ENCODE measurements around the gene POLR1H.

The POLR1H gene

GRCh38 chr6:30087876-30088275 is 26.8 kb downstream of the POLR1H start:
- no peak for DNase-seq
- in situ Hi-C loops (cut with HindIII; ENCODE audit: low pct_ligation_motif_present, low pct_unique_long_range_greater_than_20kb, low sequenced_read_pairs): no loop called here

- in situ Hi-C loops (cut with HindIII; ENCODE audit: low pct_ligation_motif_present, low pct_unique_long_range_greater_than_20kb, low sequenced_read_pairs): no loop called here
- DNase-seq: no peak
Observed at GRCh38 chr6:30091577-30092381, 30.7 kb downstream of the POLR1H start.

GRCh38 chr6:30092852-30093543 is 31.9 kb downstream of the POLR1H start:
- in situ Hi-C loops (cut with HindIII; ENCODE audit: low pct_ligation_motif_present, low pct_unique_long_range_greater_than_20kb, low sequenced_read_pairs): no loop called here
- no peak for DNase-seq

- in situ Hi-C loops (cut with HindIII; ENCODE audit: low pct_ligation_motif_present, low pct_unique_long_range_greater_than_20kb, low sequenced_read_pairs): no loop called here
- no peak for DNase-seq
Observed at GRCh38 chr6:30093951-30094661, 33.0 kb downstream of the POLR1H start.

GRCh38 chr6:30096829-30097228 is 35.8 kb downstream of the POLR1H start:
- in situ Hi-C loops (cut with HindIII; ENCODE audit: low pct_ligation_motif_present, low pct_unique_long_range_greater_than_20kb, low sequenced_read_pairs): no loop called here
- DNase-seq: no peak

- DNase-seq: no peak
- in situ Hi-C loops (cut with HindIII; ENCODE audit: low pct_ligation_motif_present, low pct_unique_long_range_greater_than_20kb, low sequenced_read_pairs): no loop called here
Observed at GRCh38 chr6:30097902-30098768, 37.1 kb downstream of the POLR1H start.

- DNase-seq: no peak
- in situ Hi-C loops (cut with HindIII; ENCODE audit: low pct_ligation_motif_present, low pct_unique_long_range_greater_than_20kb, low sequenced_read_pairs): no loop called here
Observed at GRCh38 chr6:30100154-30100553, 39.1 kb downstream of the POLR1H start.

- in situ Hi-C loops (cut with HindIII; ENCODE audit: low pct_ligation_motif_present, low pct_unique_long_range_greater_than_20kb, low sequenced_read_pairs): no loop called here
- DNase-seq: no peak
Observed at GRCh38 chr6:30100585-30101443, 39.7 kb downstream of the POLR1H start.

GRCh38 chr6:30101444-30102413 is 40.7 kb downstream of the POLR1H start:
- in situ Hi-C loops (cut with HindIII; ENCODE audit: low pct_ligation_motif_present, low pct_unique_long_range_greater_than_20kb, low sequenced_read_pairs): no loop called here
- peak; percentile 85 for DNase-seq

GRCh38 chr6:30102414-30102969 is 41.4 kb downstream of the POLR1H start:
- no peak for DNase-seq
- in situ Hi-C loops (cut with HindIII; ENCODE audit: low pct_ligation_motif_present, low pct_unique_long_range_greater_than_20kb, low sequenced_read_pairs): no loop called here

- DNase-seq: peak; percentile 85
- in situ Hi-C loops (cut with HindIII; ENCODE audit: low pct_ligation_motif_present, low pct_unique_long_range_greater_than_20kb, low sequenced_read_pairs): no loop called here
Observed at GRCh38 chr6:30102970-30103871, 42.2 kb downstream of the POLR1H start.

GRCh38 chr6:30103872-30104179 is 42.8 kb downstream of the POLR1H start:
- DNase-seq: no peak
- in situ Hi-C loops (cut with HindIII; ENCODE audit: low pct_ligation_motif_present, low pct_unique_long_range_greater_than_20kb, low sequenced_read_pairs): no loop called here

- DNase-seq: no peak
- in situ Hi-C loops (cut with HindIII; ENCODE audit: low pct_ligation_motif_present, low pct_unique_long_range_greater_than_20kb, low sequenced_read_pairs): no loop called here
Observed at GRCh38 chr6:30104661-30105060, 43.6 kb downstream of the POLR1H start.

GRCh38 chr6:30111266-30111856 is 50.3 kb downstream of the POLR1H start:
- DNase-seq: no peak
- in situ Hi-C loops (cut with HindIII; ENCODE audit: low pct_ligation_motif_present, low pct_unique_long_range_greater_than_20kb, low sequenced_read_pairs): no loop called here

- no peak for DNase-seq
- in situ Hi-C loops (cut with HindIII; ENCODE audit: low pct_ligation_motif_present, low pct_unique_long_range_greater_than_20kb, low sequenced_read_pairs): no loop called here
Observed at GRCh38 chr6:30112402-30112994, 51.4 kb downstream of the POLR1H start.
